Hindlimb muscle (tissue), 1 donor: Measurements from ENCODE around the gene COL26A1. TPM values are rescaled to one million over a fixed set of nuclear protein-coding genes. Genes with fewer than 3 reads are reported as not detected.

ENCODE experiments used
- DNase-seq: peaks from one replicate; pipeline ENCODE4 v3.0.0-alpha.2; 2013
- polyA plus RNA-seq: library from polyadenylated mRNA; unstranded; fragments of 120-200 nt; gene quantifications from one replicate; pipeline ENCODE4 v1.2.1, GENCODE V29; 2013; ENCODE audit not compliant: insufficient read length

COL26A1 gene
- polyA plus RNA-seq, 1 donor: 2.4 TPM

DNA sequence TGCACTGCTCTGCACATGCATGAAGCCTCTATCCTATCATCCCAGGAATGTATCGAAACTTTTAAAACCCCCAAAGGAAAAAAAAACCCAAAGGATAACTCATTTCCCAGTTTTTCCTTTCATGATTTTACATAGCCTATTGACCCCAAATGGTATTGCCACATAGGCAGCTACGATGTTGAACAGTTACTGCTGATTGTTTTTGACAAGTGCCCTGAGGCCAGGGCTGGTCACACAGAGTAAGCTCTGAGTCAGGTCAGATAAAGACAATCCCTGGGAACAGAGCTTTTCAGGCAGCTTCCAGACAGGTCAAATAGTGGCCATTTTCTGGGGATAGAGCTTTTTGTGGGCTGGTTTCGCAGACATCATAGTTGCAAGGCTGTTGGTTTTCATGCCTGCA lies 214.3 kb downstream of the COL26A1 start:
- no peak for DNase-seq

GRCh38 chr7:101578552-101578951 lies 215.9 kb downstream of the COL26A1 start:
- no peak for DNase-seq

DNA sequence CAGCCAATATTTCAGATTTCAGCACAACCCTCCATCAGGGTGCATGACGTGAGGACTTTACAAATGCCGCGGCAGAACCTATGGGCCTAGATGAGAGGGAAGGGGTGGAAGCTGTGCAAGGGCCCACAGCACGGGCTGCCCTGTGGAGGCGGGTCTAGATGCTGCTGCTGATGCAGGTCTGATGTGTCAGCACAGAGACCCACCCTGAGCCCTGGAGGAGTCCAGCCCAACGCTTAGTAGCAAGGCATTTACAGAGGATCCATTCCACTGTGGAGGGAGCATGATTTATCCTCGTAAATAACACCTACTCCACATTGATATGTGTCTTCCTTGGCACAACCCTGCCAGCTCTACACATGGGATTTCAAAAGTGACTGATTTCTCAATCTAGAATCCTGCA lies 217.9 kb downstream of the COL26A1 start:
- no peak for DNase-seq

- no peak for DNase-seq
Observed at GRCh38 chr7:101581891-101582290, 219.2 kb downstream of the COL26A1 start.

DNA sequence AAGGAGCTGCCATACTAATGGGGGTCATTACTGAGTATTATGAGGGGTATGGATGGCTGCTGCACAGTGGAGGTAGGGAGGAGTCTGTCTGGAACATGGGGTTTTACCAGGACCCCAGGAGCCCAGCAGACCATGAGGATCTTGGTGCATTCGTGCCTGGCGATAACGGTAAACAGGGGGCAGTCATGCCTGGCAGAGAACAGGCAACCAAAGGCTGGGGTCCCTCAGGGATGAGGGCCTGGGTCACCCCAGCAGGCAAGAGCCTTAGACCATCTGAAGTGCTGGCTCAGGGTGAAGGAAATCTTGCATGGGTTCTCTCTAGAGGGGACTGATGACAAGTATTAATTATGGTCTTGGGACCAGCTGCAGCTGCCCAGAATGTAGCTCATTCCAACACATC lies 220.3 kb downstream of the COL26A1 start:
- no peak for DNase-seq

DNA sequence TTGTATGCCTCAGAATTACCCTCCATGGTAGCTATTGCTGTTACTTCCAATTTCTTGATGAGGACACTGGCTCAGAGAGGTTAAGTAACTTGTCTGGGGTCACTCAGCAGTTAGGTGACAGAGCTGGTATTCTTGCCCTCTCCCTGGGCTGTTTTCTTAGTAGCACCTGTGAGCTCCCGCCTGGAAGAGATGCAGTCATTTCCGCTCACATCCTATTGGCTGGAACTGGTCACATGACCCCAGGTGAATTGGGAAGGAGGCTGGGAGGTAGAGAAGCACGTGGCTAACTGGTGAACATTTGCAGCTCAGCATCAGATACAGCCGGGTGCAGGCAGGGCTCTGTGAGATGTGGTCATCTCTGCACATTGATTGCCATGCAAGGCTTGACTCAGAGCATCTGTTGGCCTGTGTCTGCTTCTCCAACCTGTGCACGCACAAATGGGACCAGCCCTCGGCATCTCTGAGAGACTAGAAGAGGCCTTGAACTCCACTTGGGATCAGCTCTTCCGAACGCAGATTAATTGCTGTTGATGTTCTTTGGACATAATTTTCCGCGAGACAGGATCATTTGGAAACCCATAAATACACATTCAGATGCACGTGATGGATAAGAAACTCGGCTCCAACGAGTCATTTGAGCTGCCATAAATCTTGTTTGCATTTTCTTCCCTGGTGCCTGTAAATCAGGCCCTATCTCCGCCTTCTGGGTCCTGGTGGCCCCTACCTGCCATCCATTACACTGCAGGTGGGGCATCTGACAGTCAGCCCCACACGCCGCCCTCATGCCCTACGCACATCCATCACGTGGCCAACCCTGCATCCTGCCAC lies 223.6 kb downstream of the COL26A1 start:
- DNase-seq: no peak

GRCh38 chr7:101586906-101587677 lies 224.4 kb downstream of the COL26A1 start:
- no peak for DNase-seq

DNA sequence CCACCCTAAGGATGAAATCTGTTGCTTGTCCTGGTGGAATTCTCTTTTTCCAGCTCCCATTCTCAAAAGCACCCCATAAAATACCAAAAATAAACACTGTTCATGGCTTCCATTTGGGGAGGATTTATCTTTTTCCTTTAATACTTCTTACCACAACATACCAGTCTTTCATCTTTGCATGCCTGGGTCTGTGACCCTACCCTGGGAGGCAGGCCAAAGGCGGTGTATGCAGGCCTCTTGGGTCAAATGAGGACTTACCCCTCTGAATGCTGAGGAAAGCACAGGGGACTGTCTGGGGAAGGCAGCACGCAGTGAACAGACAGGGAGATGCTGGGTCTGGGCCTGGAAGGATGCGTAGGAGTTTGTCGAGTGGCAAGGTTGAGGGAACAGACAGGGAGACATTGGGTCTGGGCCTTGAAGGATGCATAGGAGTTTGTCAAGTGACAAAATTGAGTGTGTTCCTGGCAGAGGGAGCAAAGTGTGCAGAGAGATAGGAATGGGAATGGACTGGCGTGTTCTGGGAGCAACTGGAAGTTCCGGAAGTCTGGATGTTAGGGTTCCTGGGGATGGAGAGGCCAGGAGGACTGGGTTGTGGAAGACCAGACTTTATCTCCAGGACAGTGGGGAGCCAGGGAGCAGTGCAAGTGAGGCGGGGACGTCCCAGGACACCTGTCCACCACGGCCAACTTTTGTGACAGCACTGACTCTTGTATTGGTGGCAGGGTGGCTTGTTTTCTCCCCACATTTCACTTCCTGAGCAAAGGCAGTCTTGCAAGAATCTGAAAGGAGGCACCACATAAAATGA lies 225.7 kb downstream of the COL26A1 start:
- DNase-seq: no peak

DNA sequence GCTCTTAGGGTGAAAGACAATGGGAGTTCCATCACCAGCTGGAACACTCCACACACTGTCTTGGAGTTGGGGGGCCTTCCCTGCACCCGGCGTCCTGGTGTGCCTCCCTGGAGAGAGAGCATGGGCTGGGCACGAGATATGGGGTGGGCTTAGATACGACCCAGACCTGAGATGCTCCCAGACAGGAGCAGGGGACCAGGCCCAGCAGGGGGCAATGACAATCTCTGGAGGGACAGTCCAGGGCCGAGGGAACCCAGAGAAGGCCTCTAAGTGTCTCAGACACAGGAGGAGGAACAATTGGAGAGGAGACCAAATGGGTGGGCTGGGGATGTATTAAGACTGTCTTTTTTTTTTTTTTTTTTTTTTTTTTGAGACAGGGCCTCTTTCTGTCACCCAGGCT lies 226.4 kb downstream of the COL26A1 start:
- DNase-seq: no peak

DNA sequence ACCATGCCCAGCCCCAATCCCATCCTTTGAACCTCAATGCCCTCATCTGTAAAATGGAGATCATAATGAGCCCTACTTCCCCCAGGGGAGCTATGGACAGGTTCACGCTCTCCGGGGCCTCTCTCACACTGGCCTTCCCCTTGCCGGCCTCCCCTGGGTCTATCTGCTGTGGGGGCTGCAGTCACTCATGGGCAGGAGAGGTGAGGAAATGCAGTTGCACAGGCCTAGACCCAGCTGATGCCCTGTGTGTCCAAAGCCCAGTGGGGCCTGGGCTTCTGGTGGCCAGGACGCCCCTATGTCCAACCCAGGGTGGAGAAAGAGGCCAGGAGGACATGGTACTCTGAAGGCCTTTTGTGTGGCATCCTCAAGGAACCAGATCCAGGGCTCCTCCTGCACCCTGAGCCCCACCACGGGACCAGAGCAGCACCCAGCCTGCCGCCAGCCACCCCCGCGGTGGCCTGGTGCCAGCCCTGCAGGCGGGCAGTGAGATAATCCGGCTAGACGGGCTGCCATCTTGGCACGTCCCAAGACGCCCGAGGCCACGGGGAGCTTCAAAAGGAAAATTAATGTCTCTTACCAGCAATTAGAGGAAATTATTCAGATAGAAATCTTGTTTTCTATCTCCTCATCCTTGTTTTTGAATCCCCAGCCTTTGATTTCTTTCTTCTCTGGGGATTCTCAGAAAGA lies 227.4 kb downstream of the COL26A1 start:
- DNase-seq: no peak

DNA sequence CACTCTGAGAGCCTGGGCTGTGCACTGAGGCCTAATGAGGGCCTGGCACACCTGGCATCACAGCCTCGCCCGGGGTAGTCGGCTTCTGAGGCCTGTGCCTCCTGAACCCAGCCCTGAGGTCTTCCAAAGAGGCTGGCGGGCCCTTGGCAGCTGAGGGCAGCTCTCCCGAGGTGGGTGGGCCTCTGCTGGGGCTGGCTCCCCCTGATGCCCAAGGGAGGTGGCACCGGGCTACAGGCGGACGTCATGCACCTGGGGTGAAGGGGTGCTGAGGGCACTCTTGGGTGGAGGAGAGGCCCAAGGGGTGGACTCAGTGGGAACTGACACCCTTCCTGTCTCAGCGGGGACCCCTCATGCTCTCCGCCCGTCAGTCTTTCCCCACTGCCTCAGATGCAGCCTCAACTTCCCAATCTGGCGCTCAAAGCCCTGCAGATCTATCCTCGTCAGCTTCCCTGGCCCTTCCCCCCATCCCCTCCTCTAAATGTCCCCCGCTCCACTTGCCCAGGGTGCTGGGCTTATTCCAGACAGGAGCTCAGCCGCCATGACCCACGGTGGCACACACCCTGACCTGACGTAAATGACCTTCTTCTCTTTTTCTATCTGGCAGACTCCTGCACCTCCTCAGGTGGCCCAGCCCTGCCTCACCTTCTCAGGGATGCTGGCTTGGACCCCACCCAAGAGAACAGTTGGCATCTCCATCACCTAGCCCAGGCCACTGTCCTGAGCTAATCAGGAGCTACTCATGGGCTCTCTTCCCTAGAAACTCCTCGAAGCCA lies 228.2 kb downstream of the COL26A1 start:
- DNase-seq: no peak

DNA sequence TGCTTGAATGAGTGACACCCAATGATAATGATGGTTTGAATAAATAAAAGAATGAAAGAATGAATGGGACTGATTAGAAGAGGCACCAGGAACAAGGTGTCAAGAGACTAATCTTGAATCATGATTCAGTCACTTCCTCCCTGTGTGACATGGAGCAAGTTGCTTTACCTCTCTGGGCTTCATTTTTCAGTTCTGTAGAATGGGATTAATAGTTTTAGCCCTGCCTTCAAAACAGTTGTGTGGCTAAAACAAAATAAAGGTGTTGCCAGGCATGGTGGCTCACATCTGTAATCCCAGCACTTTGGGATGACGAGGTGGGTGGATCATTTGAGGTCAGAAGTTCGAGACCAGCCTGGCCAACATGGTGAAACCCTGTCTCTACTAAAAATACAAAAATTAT lies 228.8 kb downstream of the COL26A1 start:
- no peak for DNase-seq

DNA sequence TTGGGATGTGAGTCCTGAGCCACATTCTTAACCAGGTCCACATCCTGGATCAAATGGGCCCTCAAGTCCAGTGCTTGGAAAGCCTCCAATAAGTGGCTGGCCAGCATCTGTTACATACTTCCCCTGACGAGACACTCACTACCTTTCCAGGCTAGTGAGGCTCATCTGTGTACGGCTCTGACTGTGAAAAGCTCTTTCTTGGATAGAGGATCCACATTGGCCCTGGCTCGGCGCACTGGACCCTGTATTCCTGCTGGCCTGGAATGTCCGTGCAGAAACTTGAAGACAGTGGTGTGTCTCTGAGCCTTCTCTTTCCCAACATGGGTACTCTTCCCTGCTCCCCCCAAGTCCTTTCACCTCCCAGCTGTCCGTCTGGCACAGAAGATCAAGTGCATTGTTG lies 230.9 kb downstream of the COL26A1 start:
- no peak for DNase-seq

DNA sequence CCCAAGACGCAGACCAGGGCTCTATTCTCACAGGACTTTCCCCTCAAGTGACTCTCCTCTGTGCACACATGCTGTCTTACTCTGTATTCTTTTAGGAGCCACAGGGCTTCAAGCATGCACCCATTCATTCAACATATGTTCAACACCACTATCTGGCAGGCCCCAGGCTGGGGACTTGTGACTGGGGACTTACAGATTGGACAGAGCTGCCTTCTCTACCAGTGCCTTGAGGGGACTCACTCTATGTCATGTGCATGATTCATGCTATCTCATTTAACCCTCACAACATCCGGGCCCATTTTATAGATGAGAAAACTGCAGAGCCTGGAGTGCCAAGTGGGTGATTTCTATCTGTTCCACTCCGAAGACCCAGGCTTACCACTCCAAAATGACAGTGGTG lies 232.1 kb downstream of the COL26A1 start:
- no peak for DNase-seq

GRCh38 chr7:101595246-101595645 lies 232.6 kb downstream of the COL26A1 start:
- DNase-seq: no peak

DNA sequence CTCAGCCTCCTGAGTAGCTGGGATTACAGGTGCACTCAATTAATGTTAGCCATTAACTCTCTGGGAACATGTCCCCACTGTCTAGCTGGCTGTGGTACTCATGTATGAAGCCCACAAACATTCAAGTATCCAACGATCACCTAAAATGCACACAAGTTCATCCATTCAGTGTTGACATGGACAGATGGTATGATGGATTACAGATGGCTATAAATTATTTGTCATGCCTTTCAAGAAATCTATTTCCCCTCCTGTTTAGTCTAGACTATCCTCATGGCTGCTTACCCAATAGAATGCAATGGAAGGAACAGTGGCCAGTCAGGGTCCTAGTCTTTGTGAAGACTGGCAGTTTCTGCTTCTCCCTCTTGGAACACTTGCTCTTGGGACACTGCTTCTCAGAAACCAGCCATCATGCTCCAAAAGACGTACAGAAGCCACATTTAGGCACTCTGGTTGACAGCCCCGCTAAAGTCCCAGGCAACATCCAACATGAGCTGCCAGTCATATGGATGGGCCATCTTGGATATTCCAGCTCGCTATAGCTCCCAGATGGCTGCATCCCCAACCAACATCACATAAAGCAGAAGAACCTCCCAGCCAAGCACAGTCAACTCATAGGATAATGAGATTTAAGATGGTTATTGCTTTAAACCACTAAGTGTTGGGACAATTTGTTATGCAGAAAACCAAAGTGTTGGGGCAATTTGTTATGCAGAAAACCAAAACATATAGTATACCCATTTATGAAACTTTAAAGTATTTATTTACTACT lies 233.3 kb downstream of the COL26A1 start:
- no peak for DNase-seq

GRCh38 chr7:101596898-101597297 lies 234.2 kb downstream of the COL26A1 start:
- DNase-seq: no peak

- DNase-seq: no peak
Observed at GRCh38 chr7:101597941-101598340, 235.3 kb downstream of the COL26A1 start.

- no peak for DNase-seq
Observed at GRCh38 chr7:101598422-101598985, 235.8 kb downstream of the COL26A1 start.

DNA sequence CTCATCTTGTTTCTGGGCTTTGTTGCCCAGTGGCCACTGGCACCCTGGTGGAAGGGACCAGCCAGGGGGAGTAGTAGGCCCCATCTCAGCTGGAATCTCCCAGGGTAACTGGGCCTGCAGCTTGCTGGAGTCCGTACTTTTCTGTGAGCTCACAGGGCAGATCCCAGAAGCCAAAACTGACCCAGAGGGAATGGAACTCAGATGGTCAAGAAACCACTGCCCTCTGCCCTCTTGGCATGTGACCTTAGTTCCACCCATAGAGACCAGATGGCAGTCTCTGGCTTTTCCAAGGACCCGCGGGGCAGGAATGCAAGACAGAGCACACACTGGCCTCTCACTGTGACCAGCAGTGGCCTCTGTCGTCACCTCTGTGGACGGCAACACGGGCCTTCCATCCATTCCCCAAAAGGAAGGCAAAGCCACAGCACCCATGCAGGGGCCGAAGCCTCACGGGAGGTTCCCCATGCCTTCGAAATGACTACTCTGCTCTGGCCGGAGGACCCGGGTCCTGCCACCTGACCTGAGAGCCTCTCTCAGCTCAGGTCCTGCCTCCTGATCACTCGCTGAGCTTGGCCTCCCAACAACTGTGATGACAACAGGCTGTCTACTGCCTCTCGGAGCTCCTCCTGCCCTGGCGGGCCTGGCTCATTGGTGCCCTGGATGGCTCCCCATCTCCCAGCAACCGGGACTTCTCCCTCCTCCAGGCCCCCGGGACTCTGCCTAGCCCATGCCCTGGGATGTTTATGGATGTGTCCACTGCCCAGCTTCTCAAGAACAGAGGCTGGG lies 236.5 kb downstream of the COL26A1 start:
- DNase-seq: no peak
